SK-N-SH (cell line): ENCODE data around the gene BOD1L1. TPM values are rescaled to one million over a fixed set of nuclear protein-coding genes. Genes with fewer than 3 reads are reported as not detected.

Source experiments
- CTCF ChIA-PET: fragments of 300-600, 350-600 bp; formaldehyde crosslinking; extraction: SDS; loops from one replicate; lab custom pipeline; 2021; lab: Yijun Ruan, JAX
- POLR2A ChIA-PET: fragments of 350-600 bp; sonication (Branson Sonifier 250); formaldehyde crosslinking; extraction: SDS; loops from one replicate; lab custom pipeline; 2020; ENCODE audit warnings: antibody characterized with exemption, inconsistent platforms; lab: Yijun Ruan, JAX
- DNase-seq: peaks from one replicate; pipeline ENCODE4 v3.0.0; 2012
- H2AFZ ChIP-seq: fragments of 200-600 bp; sonication (generic); 2 replicates; pipeline ENCODE4 v1.8.1; 2016; ENCODE audit warnings: antibody characterized with exemption, mild to moderate bottlenecking, low read depth
- H3F3A ChIP-seq: fragments of 200-600 bp; sonication (generic); replicated peaks from 2 replicates; pipeline ENCODE3; 2016; ENCODE audit warnings: antibody characterized with exemption, mild to moderate bottlenecking; ENCODE audit not compliant: insufficient read depth
- H3K27ac ChIP-seq, 2 experiments: fragments of 200-500 bp in 1 of 2; fragments of 200-600 bp in 1 of 2; sonication (Bioruptor generic) in 1 of 2; sonication (generic), shearing (Covaris generic) in 1 of 2; 2 replicates each; pipeline versions ENCODE4 v1.5.1 to v1.6.1; 2014 to 2016; ENCODE audit warnings: low read depth in 2 of 2, inconsistent platforms in 1 of 2, low read length in 1 of 2, mild to moderate bottlenecking in 1 of 2, mixed read lengths in 1 of 2
- H3K27me3 ChIP-seq: fragments of 200-600 bp; sonication (generic), shearing (Covaris generic); 2 replicates; pipeline ENCODE4 v1.6.1; 2016; ENCODE audit warnings: mixed run types; ENCODE audit not compliant: insufficient read depth
- H3K36me3 ChIP-seq, 2 experiments: fragments of 200-500 bp in 1 of 2; fragments of 200-600 bp in 1 of 2; sonication (Bioruptor generic) in 1 of 2; sonication (generic) in 1 of 2; replicated peaks in 1 of 2; 2 replicates each; pipeline versions ENCODE3 to v1.5.1; 2014 to 2016; ENCODE audit warnings: low read length in 1 of 2, mild to moderate bottlenecking in 1 of 2; ENCODE audit not compliant: insufficient read depth in 2 of 2, control insufficient read depth in 1 of 2
- H3K4me1 ChIP-seq, 2 experiments: fragments of 200-500 bp in 1 of 2; fragments of 200-600 bp in 1 of 2; sonication (Bioruptor generic) in 1 of 2; sonication (generic), shearing (Covaris generic) in 1 of 2; 2 replicates each; pipeline versions ENCODE4 v1.5.1 to v1.6.1; 2014 to 2016; ENCODE audit warnings: low read depth in 1 of 2, low read length in 1 of 2, mixed run types in 1 of 2; ENCODE audit not compliant: insufficient read depth in 2 of 2, control insufficient read depth in 1 of 2
- H3K4me2 ChIP-seq: fragments of 200-600 bp; sonication (generic), shearing (Covaris generic); 2 replicates; pipeline ENCODE4 v1.6.1; 2017; ENCODE audit warnings: mixed run types
- H3K4me3 ChIP-seq, 2 experiments: fragments of 200-500 bp in 1 of 2; fragments of 200-600 bp in 1 of 2; sonication (Bioruptor generic) in 1 of 2; sonication (generic), shearing (Covaris generic) in 1 of 2; 2 replicates each; pipeline versions ENCODE4 v1.5.1 to v1.8.1; 2014 to 2016; ENCODE audit warnings: low read depth in 2 of 2, inconsistent platforms in 1 of 2, low read length in 1 of 2, mild to moderate bottlenecking in 1 of 2, mixed read lengths in 1 of 2, moderate library complexity in 1 of 2
- H3K79me2 ChIP-seq: fragments of 200-600 bp; sonication (generic); 2 replicates; pipeline ENCODE4 v1.8.1; 2017; ENCODE audit warnings: mild to moderate bottlenecking; ENCODE audit not compliant: insufficient read depth
- H3K9ac ChIP-seq: fragments of 200-600 bp; sonication (generic); 2 replicates; pipeline ENCODE4 v1.6.1; 2017; ENCODE audit warnings: mixed run types
- H3K9me2 ChIP-seq: fragments of 200-600 bp; sonication (generic); 2 replicates; pipeline ENCODE4 v1.6.1; 2017; ENCODE audit warnings: mixed run types
- H3K9me3 ChIP-seq: fragments of 200-600 bp; sonication (generic); 2 replicates; pipeline ENCODE4 v1.6.1; 2017; ENCODE audit warnings: mixed run types, mild to moderate bottlenecking, moderate library complexity
- H4K20me1 ChIP-seq: fragments of 200-600 bp; sonication (generic); 2 replicates; pipeline ENCODE4 v1.6.1; 2017; ENCODE audit warnings: mild to moderate bottlenecking, mixed run types; ENCODE audit not compliant: insufficient read depth
- EP300 ChIP-seq, 2 experiments: IDR thresholded peaks; 2 replicates each; pipeline versions ENCODE4 v1.4.0 to v1.6.1; 2012; ENCODE audit warnings: borderline replicate concordance in 1 of 2, low read depth in 1 of 2, low read length in 1 of 2
- EZH2phosphoT487 ChIP-seq: fragments of 200-600 bp; sonication (generic); IDR thresholded peaks from 2 replicates; pipeline ENCODE4 v1.6.1; 2017; ENCODE audit warnings: low read depth, mixed run types, mild to moderate bottlenecking, antibody characterized with exemption, moderate library complexity, borderline replicate concordance
- FOSL2 ChIP-seq: IDR thresholded peaks from 2 replicates; pipeline ENCODE4 v1.4.0; 2012; ENCODE audit warnings: low read depth, mild to moderate bottlenecking, moderate library complexity, borderline replicate concordance
- FOXM1 ChIP-seq: IDR thresholded peaks from 2 replicates; pipeline ENCODE4 v1.4.0; 2012; ENCODE audit warnings: low read depth, mild to moderate bottlenecking
- GABPA ChIP-seq: IDR thresholded peaks from 2 replicates; pipeline ENCODE4 v1.4.0; 2012; ENCODE audit warnings: low read depth, mild to moderate bottlenecking
- JUND ChIP-seq: IDR thresholded peaks from 2 replicates; pipeline ENCODE4 v1.4.0; 2012
- POLR2AphosphoS5 ChIP-seq: IDR thresholded peaks from 2 replicates; pipeline ENCODE4 v1.6.1; 2012; ENCODE audit warnings: low read depth, low read length
- RCOR1 ChIP-seq: fragments of 150-350 bp; IDR thresholded peaks from 2 replicates; pipeline ENCODE4 v1.6.1; 2017; ENCODE audit warnings: antibody characterized with exemption, low read length
- RXRA ChIP-seq: IDR thresholded peaks from 2 replicates; pipeline ENCODE4 v1.4.0; 2012; ENCODE audit warnings: low read depth, mild to moderate bottlenecking, borderline replicate concordance
- SIN3A ChIP-seq: IDR thresholded peaks from 2 replicates; pipeline ENCODE4 v1.6.1; 2012; ENCODE audit warnings: low read depth, mild to moderate bottlenecking, low read length, moderate library complexity, borderline replicate concordance
- WGBS: methylation state at CpG from one replicate; pipeline ENCODE4 v1.1.6; 2017; ENCODE audit warnings: low lambda C conversion rate; 5-methylcytosine and 5-hydroxymethylcytosine counted together
- polyA plus RNA-seq, 3 experiments: library from polyadenylated mRNA; depleted of rRNA; stranded (reverse); fragments of >200 nt; gene quantifications; 2 replicates each; pipeline ENCODE4 v1.2.3, GENCODE V29; 2012
- TF ChIP-seq, protein P1 (sequence below): fragments of 150-350 bp; IDR thresholded peaks from 2 replicates; pipeline ENCODE4 v1.6.1; 2016; ENCODE audit warnings: mild to moderate bottlenecking, low read depth, low read length
- TF ChIP-seq, protein P2 (sequence below): IDR thresholded peaks from 2 replicates; pipeline ENCODE4 v1.6.1; 2012; ENCODE audit warnings: mild to moderate bottlenecking, low read depth, low read length, moderate library complexity
- TF ChIP-seq, protein P3 (sequence below): fragments of 150-350 bp; IDR thresholded peaks from 2 replicates; pipeline ENCODE4 v1.6.1; 2017; ENCODE audit warnings: antibody characterized with exemption, low read length, low read depth, borderline replicate concordance

The BOD1L1 gene
- polyA plus RNA-seq, 1 of the 3 experiments (the other 2 are of a cell fraction) = 12.5 TPM

DNA sequence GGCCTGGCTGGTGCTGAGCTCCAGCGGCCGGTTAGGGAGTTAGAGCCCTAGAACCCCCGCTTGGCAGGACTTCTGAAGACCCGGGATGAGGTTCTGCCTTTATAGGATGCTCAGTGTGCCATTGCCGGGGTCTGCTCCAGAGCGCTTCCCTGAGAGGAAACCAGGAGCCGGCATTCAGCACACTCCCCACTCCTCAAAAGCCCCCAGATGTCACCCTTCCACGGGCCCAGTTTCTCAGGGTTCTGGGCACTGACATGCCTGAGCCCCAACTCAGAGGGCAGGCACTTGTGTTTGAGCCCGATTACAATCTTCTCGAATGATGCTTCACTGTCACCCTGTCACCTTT, 89.7 kb downstream of the BOD1L1 start:
- Histone ChIP-seq H3F3A (no peaks in the 10 kb centered on the region), H2AFZ (no peak overlapping the region), H3K9ac (no peak overlapping the region), H3K36me3 (no peaks in the 10 kb centered on the region), H3K9me2 (no peaks in the 10 kb centered on the region), H3K4me1 (peaks cover 0 to 3% of the 10 kb centered on the region in 2 experiments; a peak in 1 of 4 replicates), H3K4me2 (no peak overlapping the region), H3K4me3 (no peak overlapping the region), H3K27ac (no peak overlapping the region), H3K9me3 (no peaks in the 10 kb centered on the region), H3K79me2 (no peaks in the 10 kb centered on the region), H4K20me1 (no peaks in the 10 kb centered on the region), H3K27me3 (peaks cover 95% of the 10 kb centered on the region)
- ChIA-PET CTCF (interaction anchor here (1.4 kb wide), 1 partner anchor 685 kb away, joined by 3 read pairs; no protein-coding TSS in a partner anchor), POLR2A (no interaction called here)
- 30% methylated on average over 7 of the region's 10 CpGs for WGBS
- TF ChIP-seq JUND (no peak), EZH2phosphoT487 (no peak), SIN3A (no peak), GABPA (no peak)
- TF ChIP-seq, protein P1, sequence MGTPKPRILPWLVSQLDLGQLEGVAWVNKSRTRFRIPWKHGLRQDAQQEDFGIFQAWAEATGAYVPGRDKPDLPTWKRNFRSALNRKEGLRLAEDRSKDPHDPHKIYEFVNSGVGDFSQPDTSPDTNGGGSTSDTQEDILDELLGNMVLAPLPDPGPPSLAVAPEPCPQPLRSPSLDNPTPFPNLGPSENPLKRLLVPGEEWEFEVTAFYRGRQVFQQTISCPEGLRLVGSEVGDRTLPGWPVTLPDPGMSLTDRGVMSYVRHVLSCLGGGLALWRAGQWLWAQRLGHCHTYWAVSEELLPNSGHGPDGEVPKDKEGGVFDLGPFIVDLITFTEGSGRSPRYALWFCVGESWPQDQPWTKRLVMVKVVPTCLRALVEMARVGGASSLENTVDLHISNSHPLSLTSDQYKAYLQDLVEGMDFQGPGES = no peak
- TF ChIP-seq, protein P2, sequence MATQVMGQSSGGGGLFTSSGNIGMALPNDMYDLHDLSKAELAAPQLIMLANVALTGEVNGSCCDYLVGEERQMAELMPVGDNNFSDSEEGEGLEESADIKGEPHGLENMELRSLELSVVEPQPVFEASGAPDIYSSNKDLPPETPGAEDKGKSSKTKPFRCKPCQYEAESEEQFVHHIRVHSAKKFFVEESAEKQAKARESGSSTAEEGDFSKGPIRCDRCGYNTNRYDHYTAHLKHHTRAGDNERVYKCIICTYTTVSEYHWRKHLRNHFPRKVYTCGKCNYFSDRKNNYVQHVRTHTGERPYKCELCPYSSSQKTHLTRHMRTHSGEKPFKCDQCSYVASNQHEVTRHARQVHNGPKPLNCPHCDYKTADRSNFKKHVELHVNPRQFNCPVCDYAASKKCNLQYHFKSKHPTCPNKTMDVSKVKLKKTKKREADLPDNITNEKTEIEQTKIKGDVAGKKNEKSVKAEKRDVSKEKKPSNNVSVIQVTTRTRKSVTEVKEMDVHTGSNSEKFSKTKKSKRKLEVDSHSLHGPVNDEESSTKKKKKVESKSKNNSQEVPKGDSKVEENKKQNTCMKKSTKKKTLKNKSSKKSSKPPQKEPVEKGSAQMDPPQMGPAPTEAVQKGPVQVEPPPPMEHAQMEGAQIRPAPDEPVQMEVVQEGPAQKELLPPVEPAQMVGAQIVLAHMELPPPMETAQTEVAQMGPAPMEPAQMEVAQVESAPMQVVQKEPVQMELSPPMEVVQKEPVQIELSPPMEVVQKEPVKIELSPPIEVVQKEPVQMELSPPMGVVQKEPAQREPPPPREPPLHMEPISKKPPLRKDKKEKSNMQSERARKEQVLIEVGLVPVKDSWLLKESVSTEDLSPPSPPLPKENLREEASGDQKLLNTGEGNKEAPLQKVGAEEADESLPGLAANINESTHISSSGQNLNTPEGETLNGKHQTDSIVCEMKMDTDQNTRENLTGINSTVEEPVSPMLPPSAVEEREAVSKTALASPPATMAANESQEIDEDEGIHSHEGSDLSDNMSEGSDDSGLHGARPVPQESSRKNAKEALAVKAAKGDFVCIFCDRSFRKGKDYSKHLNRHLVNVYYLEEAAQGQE = no peak
- DNase-seq = peak; percentile 31

DNA sequence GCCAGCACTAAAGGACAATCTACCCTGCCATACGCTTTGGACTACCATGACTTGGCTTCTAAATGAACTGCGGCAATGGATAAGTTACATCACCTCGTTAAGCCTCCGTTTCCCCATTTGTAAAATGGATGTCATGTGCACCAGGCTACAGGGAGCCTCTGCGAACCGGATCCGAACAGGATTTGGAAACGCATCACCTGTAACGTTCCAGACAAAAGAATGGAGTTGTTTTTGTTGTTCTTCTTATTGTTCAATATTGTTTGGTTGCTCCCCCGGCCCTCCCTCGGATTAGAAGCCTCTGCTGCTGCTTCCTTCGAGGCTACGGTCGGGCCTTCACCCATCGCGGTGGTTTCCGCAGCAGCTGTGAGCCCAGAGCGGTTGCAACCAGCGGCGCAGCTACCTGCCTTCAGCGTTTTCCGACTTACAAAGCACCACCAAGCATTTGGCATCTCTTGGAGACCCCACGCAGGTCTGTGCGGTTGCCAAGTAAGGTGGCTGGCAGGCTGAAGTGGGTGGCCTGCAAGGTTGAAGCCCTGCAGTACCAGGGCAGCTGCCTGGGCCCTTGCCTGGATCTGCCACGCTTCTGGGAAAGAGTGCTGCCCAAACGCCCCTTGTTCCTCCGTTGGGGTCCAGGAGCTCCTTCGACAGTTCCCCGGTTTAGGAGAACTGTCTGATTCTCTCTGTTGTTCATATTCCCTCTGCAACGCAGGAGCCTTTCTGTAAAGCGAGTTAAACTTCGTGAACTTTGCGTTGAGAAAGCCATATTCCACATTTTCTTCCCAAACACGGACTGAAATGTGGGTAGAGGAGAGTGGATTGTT, 90.3 kb downstream of the BOD1L1 start:
- H2AFZ ChIP-seq = no peak overlapping the region
- H3K4me3 ChIP-seq = no peak overlapping the region
- H3K4me1 ChIP-seq = peaks cover 0 to 3% of the 10 kb centered on the region in 2 experiments; a peak in 1 of 4 replicates
- H3K4me2 ChIP-seq = no peak overlapping the region
- ChIA-PET CTCF (interaction anchor here (1.2 to 1.4 kb wide), 2 partner anchors 10 to 685 kb away, joined by 3 read pairs; no protein-coding TSS in a partner anchor), POLR2A (no interaction called here)
- H3K27me3 ChIP-seq = peaks cover 93% of the 10 kb centered on the region
- H3K79me2 ChIP-seq = no peaks in the 10 kb centered on the region
- H3K36me3 ChIP-seq = no peaks in the 10 kb centered on the region
- H3F3A ChIP-seq = peaks cover 1% of the 10 kb centered on the region
- no peaks in the 10 kb centered on the region for H4K20me1 ChIP-seq
- peak; percentile 21 for DNase-seq
- no peak overlapping the region for H3K27ac ChIP-seq
- 49% methylated on average over 26 of the region's 34 CpGs for WGBS
- no peaks in the 10 kb centered on the region for H3K9me2 ChIP-seq
- no peak overlapping the region for H3K9ac ChIP-seq
- no peaks in the 10 kb centered on the region for H3K9me3 ChIP-seq
- TF ChIP-seq, protein P3, sequence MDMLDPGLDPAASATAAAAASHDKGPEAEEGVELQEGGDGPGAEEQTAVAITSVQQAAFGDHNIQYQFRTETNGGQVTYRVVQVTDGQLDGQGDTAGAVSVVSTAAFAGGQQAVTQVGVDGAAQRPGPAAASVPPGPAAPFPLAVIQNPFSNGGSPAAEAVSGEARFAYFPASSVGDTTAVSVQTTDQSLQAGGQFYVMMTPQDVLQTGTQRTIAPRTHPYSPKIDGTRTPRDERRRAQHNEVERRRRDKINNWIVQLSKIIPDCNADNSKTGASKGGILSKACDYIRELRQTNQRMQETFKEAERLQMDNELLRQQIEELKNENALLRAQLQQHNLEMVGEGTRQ = no peak
- TF ChIP-seq, protein P2 = no peak
- no peak for TF ChIP-seq POLR2AphosphoS5
- TF ChIP-seq JUND = no peak
- no peak for TF ChIP-seq GABPA
- no peak for TF ChIP-seq FOXM1
- TF ChIP-seq, protein P1 = no peak
- no peak for TF ChIP-seq RCOR1
- TF ChIP-seq FOSL2 = no peak
- TF ChIP-seq EP300 (IDR thresholded peaks at IDR 0.05; ENCODE audit: borderline replicate concordance in 1 of 2, low read depth in 1 of 2, low read length in 1 of 2) = no peak
- TF ChIP-seq SIN3A = no peak
- no peak for TF ChIP-seq RXRA
